GM12878 (cell line): ENCODE measurements around the gene SRL. TPM values are rescaled to one million over a fixed set of nuclear protein-coding genes. Genes with fewer than 3 reads are reported as not detected.

Source experiments
- BHLHE40 ChIP-seq, 2 experiments: fragments of 450-650 bp in 1 of 2; IDR thresholded peaks; 2 replicates each; pipeline ENCODE4 v1.6.1; 2011 to 2017; ENCODE audit warnings: low read depth in 2 of 2, borderline replicate concordance in 1 of 2, improper control_type of control experiment in 1 of 2, low read length in 1 of 2, mild to moderate bottlenecking in 1 of 2
- CEBPB ChIP-seq, 2 experiments: fragments of 150-350 bp in 1 of 2; IDR thresholded peaks; 2 replicates each; pipeline ENCODE4 v1.6.1; 2012 to 2014; ENCODE audit warnings: low read depth in 2 of 2, low read length in 2 of 2, borderline replicate concordance in 1 of 2, inconsistent platforms in 1 of 2
- EGR1 ChIP-seq, 2 experiments: IDR thresholded peaks; 1 replicate in 1 of 2; 2 replicates in 1 of 2; pipeline ENCODE4 v1.6.1; 2011 to 2012; ENCODE audit warnings: low read depth in 2 of 2, low read length in 2 of 2, borderline replicate concordance in 1 of 2, mild to moderate bottlenecking in 1 of 2, moderate library complexity in 1 of 2
- IRF4 ChIP-seq: IDR thresholded peaks from 2 replicates; pipeline ENCODE4 v1.6.1; 2011; ENCODE audit warnings: low read depth, low read length
- NBN ChIP-seq: fragments of 450-650 bp; IDR thresholded peaks from 2 replicates; pipeline ENCODE4 v1.6.1; 2016
- POLR2A ChIP-seq: IDR thresholded peaks from 2 replicates; pipeline ENCODE4 v1.6.1; 2011; ENCODE audit warnings: low read depth, mild to moderate bottlenecking, low read length
- RUNX3 ChIP-seq: IDR thresholded peaks from 2 replicates; pipeline ENCODE4 v1.6.1; 2012; ENCODE audit warnings: low read length, inconsistent platforms
- SIN3A ChIP-seq: IDR thresholded peaks from 2 replicates; pipeline ENCODE4 v1.6.1; 2012; ENCODE audit warnings: low read depth, low read length, improper control_type of control experiment
- SMC3 ChIP-seq: IDR thresholded peaks from 2 replicates; pipeline ENCODE4 v1.6.1; 2011; ENCODE audit warnings: low read length, improper control_type of control experiment, borderline replicate concordance
- TBL1XR1 ChIP-seq: IDR thresholded peaks from 2 replicates; pipeline ENCODE4 v1.6.1; 2012; ENCODE audit warnings: low read depth, low read length, improper control_type of control experiment
- ZNF274 ChIP-seq: IDR thresholded peaks from one replicate; pipeline ENCODE4 v1.8.0; 2011; ENCODE audit not compliant: insufficient read length, insufficient read depth
- polyA plus RNA-seq, 11 experiments: library from polyadenylated mRNA; depleted of rRNA in 4 of 11; unstranded in 6 of 11; stranded (reverse) in 5 of 11; fragments of >200 nt; fragmentation: Nextera tagmentation in 4 of 11; fragmentation: Illumina TruSeq in 1 of 11; extraction: Ambion mirVana in 4 of 11; extraction: Trizol in 1 of 11; gene quantifications; 1 replicate in 1 of 11; 2 replicates in 10 of 11; pipeline versions ENCODE4 v1.2.1 to v1.2.3, GENCODE V29; 2011 to 2016; ENCODE audit warnings: inconsistent platforms in 2 of 11, missing spikeins in 2 of 11, low read depth in 1 of 11
- total RNA-seq, 4 experiments: library from RNA; depleted of rRNA in 3 of 4; stranded (reverse); fragments of >200 nt in 3 of 4; fragmentation: Illumina TruSeq in 1 of 4; extraction: Trizol in 1 of 4; gene quantifications; 2 replicates each; pipeline versions ENCODE4 v1.2.1 to v1.2.3, GENCODE V29; 2013 to 2021
- TF ChIP-seq, protein P1 (sequence below): fragments of 450-650 bp; formaldehyde crosslinking; IDR thresholded peaks from 2 replicates; pipeline ENCODE4 v1.5.0; 2022; ENCODE audit warnings: mild to moderate bottlenecking, missing genetic modification characterization
- TF ChIP-seq, protein P2 (sequence below): IDR thresholded peaks from 2 replicates; pipeline ENCODE4 v1.6.1; 2011; ENCODE audit warnings: borderline replicate concordance, low read depth, mild to moderate bottlenecking, moderate library complexity, mixed read lengths, low read length; ENCODE audit not compliant: insufficient read depth; ENCODE audit errors: extremely low read length
- TF ChIP-seq, protein P3 (sequence below): fragments of 150-350 bp; IDR thresholded peaks from 2 replicates; pipeline ENCODE4 v1.6.1; 2016; ENCODE audit warnings: low read depth, low read length
- TF ChIP-seq, protein P4 (sequence below): IDR thresholded peaks from 2 replicates; pipeline ENCODE4 v1.6.1; 2011; ENCODE audit warnings: mild to moderate bottlenecking, low read depth, low read length, moderate library complexity; ENCODE audit not compliant: insufficient replicate concordance
- TF ChIP-seq, protein P5 (sequence below): fragments of 450-650 bp; IDR thresholded peaks from 2 replicates; pipeline ENCODE4 v1.6.1; 2016; ENCODE audit warnings: mild to moderate bottlenecking, moderate library complexity, borderline replicate concordance

Gene SRL
- total and polyA plus RNA-seq, 10 of the 15 experiments (the other 5 are each of a cell fraction or from before 2014, with no cell fraction given) = not detected

DNA sequence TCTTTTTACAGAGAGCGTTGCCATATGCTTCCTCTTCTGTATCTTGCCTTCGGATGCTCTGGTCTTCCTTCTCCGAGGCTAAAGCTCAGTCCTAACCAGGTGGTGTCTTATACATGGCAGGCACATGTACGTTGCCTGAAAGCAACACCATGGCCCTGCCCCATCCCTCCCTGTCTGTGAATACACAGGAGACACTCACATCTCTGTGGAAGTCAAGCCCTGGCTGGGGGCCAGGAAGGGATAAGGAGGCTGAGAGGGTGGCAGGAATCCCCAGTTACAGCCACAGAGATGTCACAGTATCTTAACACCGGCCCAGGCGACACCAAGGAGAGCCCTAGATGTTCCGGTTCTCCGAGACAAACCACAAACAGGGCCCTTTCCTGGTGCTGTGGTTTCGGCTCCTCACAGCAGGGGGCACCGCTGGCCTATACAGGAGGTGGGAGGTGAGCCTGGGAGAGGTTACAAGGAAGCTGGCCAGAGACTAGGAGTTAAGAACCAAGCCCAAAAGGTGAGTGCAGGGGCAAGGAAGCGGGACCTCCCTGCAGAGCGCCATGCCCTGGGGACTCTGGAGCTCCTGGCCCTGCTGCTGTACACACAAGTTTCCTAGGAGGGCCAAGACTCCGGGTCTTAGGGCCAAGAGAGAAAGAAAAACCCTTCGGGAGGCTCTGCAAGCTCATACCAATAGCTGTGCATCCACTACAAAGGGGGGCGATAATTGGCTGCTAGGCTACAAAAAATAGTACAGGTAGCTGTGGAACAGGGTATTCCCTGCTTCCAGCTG, 41.7 kb downstream of the SRL start (continued):
- TF ChIP-seq, protein P1, sequence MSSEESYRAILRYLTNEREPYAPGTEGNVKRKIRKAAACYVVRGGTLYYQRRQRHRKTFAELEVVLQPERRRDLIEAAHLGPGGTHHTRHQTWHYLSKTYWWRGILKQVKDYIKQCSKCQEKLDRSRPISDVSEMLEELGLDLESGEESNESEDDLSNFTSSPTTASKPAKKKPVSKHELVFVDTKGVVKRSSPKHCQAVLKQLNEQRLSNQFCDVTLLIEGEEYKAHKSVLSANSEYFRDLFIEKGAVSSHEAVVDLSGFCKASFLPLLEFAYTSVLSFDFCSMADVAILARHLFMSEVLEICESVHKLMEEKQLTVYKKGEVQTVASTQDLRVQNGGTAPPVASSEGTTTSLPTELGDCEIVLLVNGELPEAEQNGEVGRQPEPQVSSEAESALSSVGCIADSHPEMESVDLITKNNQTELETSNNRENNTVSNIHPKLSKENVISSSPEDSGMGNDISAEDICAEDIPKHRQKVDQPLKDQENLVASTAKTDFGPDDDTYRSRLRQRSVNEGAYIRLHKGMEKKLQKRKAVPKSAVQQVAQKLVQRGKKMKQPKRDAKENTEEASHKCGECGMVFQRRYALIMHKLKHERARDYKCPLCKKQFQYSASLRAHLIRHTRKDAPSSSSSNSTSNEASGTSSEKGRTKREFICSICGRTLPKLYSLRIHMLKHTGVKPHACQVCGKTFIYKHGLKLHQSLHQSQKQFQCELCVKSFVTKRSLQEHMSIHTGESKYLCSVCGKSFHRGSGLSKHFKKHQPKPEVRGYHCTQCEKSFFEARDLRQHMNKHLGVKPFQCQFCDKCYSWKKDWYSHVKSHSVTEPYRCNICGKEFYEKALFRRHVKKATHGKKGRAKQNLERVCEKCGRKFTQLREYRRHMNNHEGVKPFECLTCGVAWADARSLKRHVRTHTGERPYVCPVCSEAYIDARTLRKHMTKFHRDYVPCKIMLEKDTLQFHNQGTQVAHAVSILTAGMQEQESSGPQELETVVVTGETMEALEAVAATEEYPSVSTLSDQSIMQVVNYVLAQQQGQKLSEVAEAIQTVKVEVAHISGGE (CRISPR knock-in tag) = no peak
- no peak for TF ChIP-seq TBL1XR1
- TF ChIP-seq SIN3A = no peak
- no peak for TF ChIP-seq ZNF274
- TF ChIP-seq SMC3 = peak; percentile 36; the same call in 1 of the 2 replicates
- no peak for TF ChIP-seq BHLHE40 (IDR thresholded peaks at IDR 0.05; ENCODE audit: borderline replicate concordance in 1 of 2, low read depth in 2 of 2, low read length in 1 of 2)
- TF ChIP-seq NBN = no peak
- TF ChIP-seq RUNX3 = peak; percentile 83
- TF ChIP-seq POLR2A = no peak
- no peak for TF ChIP-seq EGR1 (IDR thresholded peaks at IDR 0.05; ENCODE audit: borderline replicate concordance in 1 of 2, low read depth in 2 of 2, low read length in 2 of 2)
- TF ChIP-seq, protein P2, sequence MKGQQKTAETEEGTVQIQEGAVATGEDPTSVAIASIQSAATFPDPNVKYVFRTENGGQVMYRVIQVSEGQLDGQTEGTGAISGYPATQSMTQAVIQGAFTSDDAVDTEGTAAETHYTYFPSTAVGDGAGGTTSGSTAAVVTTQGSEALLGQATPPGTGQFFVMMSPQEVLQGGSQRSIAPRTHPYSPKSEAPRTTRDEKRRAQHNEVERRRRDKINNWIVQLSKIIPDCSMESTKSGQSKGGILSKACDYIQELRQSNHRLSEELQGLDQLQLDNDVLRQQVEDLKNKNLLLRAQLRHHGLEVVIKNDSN = no peak
- TF ChIP-seq, protein P3, sequence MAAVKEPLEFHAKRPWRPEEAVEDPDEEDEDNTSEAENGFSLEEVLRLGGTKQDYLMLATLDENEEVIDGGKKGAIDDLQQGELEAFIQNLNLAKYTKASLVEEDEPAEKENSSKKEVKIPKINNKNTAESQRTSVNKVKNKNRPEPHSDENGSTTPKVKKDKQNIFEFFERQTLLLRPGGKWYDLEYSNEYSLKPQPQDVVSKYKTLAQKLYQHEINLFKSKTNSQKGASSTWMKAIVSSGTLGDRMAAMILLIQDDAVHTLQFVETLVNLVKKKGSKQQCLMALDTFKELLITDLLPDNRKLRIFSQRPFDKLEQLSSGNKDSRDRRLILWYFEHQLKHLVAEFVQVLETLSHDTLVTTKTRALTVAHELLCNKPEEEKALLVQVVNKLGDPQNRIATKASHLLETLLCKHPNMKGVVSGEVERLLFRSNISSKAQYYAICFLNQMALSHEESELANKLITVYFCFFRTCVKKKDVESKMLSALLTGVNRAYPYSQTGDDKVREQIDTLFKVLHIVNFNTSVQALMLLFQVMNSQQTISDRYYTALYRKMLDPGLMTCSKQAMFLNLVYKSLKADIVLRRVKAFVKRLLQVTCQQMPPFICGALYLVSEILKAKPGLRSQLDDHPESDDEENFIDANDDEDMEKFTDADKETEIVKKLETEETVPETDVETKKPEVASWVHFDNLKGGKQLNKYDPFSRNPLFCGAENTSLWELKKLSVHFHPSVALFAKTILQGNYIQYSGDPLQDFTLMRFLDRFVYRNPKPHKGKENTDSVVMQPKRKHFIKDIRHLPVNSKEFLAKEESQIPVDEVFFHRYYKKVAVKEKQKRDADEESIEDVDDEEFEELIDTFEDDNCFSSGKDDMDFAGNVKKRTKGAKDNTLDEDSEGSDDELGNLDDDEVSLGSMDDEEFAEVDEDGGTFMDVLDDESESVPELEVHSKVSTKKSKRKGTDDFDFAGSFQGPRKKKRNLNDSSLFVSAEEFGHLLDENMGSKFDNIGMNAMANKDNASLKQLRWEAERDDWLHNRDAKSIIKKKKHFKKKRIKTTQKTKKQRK = no peak
- TF ChIP-seq IRF4 = no peak
- TF ChIP-seq, protein P4, sequence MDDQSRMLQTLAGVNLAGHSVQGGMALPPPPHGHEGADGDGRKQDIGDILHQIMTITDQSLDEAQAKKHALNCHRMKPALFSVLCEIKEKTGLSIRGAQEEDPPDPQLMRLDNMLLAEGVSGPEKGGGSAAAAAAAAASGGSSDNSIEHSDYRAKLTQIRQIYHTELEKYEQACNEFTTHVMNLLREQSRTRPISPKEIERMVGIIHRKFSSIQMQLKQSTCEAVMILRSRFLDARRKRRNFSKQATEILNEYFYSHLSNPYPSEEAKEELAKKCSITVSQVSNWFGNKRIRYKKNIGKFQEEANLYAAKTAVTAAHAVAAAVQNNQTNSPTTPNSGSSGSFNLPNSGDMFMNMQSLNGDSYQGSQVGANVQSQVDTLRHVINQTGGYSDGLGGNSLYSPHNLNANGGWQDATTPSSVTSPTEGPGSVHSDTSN = no peak
- no peak for TF ChIP-seq CEBPB (IDR thresholded peaks at IDR 0.05; ENCODE audit: borderline replicate concordance in 1 of 2, low read depth in 2 of 2, low read length in 2 of 2)
- TF ChIP-seq, protein P5, sequence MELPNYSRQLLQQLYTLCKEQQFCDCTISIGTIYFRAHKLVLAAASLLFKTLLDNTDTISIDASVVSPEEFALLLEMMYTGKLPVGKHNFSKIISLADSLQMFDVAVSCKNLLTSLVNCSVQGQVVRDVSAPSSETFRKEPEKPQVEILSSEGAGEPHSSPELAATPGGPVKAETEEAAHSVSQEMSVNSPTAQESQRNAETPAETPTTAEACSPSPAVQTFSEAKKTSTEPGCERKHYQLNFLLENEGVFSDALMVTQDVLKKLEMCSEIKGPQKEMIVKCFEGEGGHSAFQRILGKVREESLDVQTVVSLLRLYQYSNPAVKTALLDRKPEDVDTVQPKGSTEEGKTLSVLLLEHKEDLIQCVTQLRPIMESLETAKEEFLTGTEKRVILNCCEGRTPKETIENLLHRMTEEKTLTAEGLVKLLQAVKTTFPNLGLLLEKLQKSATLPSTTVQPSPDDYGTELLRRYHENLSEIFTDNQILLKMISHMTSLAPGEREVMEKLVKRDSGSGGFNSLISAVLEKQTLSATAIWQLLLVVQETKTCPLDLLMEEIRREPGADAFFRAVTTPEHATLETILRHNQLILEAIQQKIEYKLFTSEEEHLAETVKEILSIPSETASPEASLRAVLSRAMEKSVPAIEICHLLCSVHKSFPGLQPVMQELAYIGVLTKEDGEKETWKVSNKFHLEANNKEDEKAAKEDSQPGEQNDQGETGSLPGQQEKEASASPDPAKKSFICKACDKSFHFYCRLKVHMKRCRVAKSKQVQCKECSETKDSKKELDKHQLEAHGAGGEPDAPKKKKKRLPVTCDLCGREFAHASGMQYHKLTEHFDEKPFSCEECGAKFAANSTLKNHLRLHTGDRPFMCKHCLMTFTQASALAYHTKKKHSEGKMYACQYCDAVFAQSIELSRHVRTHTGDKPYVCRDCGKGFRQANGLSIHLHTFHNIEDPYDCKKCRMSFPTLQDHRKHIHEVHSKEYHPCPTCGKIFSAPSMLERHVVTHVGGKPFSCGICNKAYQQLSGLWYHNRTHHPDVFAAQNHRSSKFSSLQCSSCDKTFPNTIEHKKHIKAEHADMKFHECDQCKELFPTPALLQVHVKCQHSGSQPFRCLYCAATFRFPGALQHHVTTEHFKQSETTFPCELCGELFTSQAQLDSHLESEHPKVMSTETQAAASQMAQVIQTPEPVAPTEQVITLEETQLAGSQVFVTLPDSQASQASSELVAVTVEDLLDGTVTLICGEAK = no peak
